Measurements from ENCODE around the gene ZNF19. TPM values are rescaled to one million over a fixed set of nuclear protein-coding genes. Genes with fewer than 3 reads are reported as not detected.

ZNF19 gene
- total and polyA plus RNA-seq, 2 of the 8 experiments (the other 6 are each of a cell fraction or from before 2014, with no cell fraction given), result 1.5 to 3.5 TPM

DNA sequence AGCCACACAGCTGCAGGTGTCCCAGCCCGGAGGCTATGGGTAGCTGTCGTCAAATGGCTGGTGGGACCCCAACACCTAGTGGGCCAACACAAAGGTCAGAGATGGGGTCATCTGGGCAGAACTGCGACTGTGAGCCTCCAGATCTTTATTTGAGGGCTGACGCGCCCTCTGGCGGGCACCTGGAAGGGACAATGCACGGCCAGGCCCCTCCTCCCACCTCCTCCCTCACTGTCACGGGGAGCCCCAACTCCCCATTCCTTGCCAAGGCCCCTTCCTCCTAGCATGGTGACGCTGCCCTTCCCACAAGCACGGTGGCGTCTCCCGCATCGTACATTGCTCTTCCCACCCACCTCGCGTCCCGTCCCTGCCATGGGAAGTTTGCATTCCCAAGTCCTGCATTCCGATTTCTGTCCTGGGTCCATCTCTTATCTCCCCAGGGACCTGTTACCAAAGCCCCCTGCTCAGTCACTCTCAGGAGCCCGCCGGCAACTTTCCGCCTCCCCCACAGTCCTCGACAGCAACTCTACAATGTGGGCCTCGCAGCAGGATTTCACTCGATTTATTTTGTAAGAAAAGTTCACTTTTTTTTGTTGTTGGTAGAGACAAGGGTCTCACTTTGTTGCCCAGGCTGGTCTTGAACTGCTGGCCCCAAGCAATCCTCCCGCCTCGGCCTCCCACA lies 48.3 kb downstream of the ZNF19 start:
- Histone ChIP-seq H4K5ac (ENCODE audit: insufficient read length, low read depth, low read length) (no peak overlapping the region), H2AK5ac (ENCODE audit: low read depth, low read length) (no peak overlapping the region), H2BK20ac (ENCODE audit: low read length) (0 out of 2 replicates have a peak overlapping the region, but pooled peaks have one; percentile 41), H2BK120ac (replicated peaks; ENCODE audit: low read depth, low read length) (no peak overlapping the region), H3K4me2 (ENCODE audit: insufficient read depth in 1 of 2, low read depth in 2 of 2, low read length in 2 of 2) (peak overlapping the region in 1 of 2 experiments; percentile 32; a peak in 1 of 4 replicates), H3K4me3 (ENCODE audit: extremely low read depth in 1 of 4, insufficient read depth in 2 of 4, low read depth in 3 of 4, low read length in 4 of 4) (no peak overlapping the region), H3K23ac (ENCODE audit: insufficient read length) (no peak overlapping the region), H2AFZ (ENCODE audit: low read length) (peak overlapping the region; percentile 80; the same call in 1 of the 2 replicates), H3K14ac (ENCODE audit: insufficient read length) (no peak overlapping the region), H4K91ac (replicated peaks; ENCODE audit: insufficient read length, low read length) (no peak overlapping the region), H3K79me1 (ENCODE audit: low read depth, low read length) (no peaks in the 10 kb centered on the region), H3K18ac (ENCODE audit: extremely low read depth, low read length) (no peak overlapping the region), H2BK5ac (ENCODE audit: low read depth, low read length) (no peak overlapping the region), H3K79me2 (ENCODE audit: control insufficient read depth in 1 of 2, insufficient read depth in 2 of 2, low read length in 2 of 2) (no peaks in the 10 kb centered on the region), H3K56ac (replicated peaks; ENCODE audit: insufficient read length, low read depth, low read length) (no peak overlapping the region), H4K8ac (ENCODE audit: extremely low read depth, insufficient read depth, low read length) (peak overlapping the region; percentile 83; the same call in 1 of the 2 replicates), H3K27ac (ENCODE audit: low read depth, low read length) (no peak overlapping the region), H2BK12ac (ENCODE audit: low read depth, low read length) (peak overlapping the region; percentile 60; the same call in 1 of the 2 replicates), H4K20me1 (replicated peaks in 1 of 2; ENCODE audit: control insufficient read depth in 1 of 2, insufficient read depth in 2 of 2, low read length in 2 of 2) (no peaks in the 10 kb centered on the region), H3K27me3 (replicated peaks in 1 of 4; ENCODE audit: control insufficient read depth in 3 of 4, extremely low read depth in 1 of 4, insufficient read depth in 3 of 4, low read length in 3 of 4) (no peaks in the 10 kb centered on the region), H2BK15ac (ENCODE audit: low read length) (no peak overlapping the region), H3K36me3 (ENCODE audit: control insufficient read depth in 2 of 4, insufficient read depth in 4 of 4, low read length in 3 of 4) (no peaks in the 10 kb centered on the region), H3K23me2 (ENCODE audit: low read depth, low read length) (peaks cover 3% of the 10 kb centered on the region; the same call in 1 of the 2 replicates), H3K4ac (replicated peaks; ENCODE audit: insufficient read length, low read depth, low read length) (no peak overlapping the region), H3K9me3 (ENCODE audit: insufficient read depth in 2 of 2, low read depth in 1 of 2, low read length in 1 of 2) (peaks cover 5% of the 10 kb centered on the region in 2 experiments), H3K9ac (replicated peaks in 1 of 4; ENCODE audit: extremely low read depth in 1 of 4, low read depth in 3 of 4, low read length in 3 of 4) (no peak overlapping the region), H3K4me1 (replicated peaks in 1 of 4; ENCODE audit: control insufficient read depth in 3 of 4, insufficient read depth in 4 of 4, low read length in 3 of 4) (no peaks in the 10 kb centered on the region; a peak in 1 of 7 replicates)
- FAIRE-seq (no peak), DNase-seq (ENCODE audit: low read depth in 1 of 2, low spot score in 2 of 2) (peak; percentile 39 to 82)
- CTCF ChIA-PET (ENCODE audit: partially characterized antibody), result interaction anchor here (0.5 to 3.7 kb wide), 24 partner anchors 8 to 1609 kb away, joined by 3 to 22 read pairs (median 4); no protein-coding TSS in a partner anchor
- 66% methylated on average over 25 of the region's 25 CpGs; no CpG with 5 or more reads in 1 of the 2 experiments for WGBS, 2 experiments (ENCODE audit: extremely low coverage in 1 of 2, insufficient coverage in 1 of 2, insufficient read length in 1 of 2, insufficient replicate concordance in 2 of 2, low coverage in 1 of 2, low lambda C conversion rate in 2 of 2, missing lambda C conversion rate in 1 of 2)
- POLR2A ChIA-PET (ENCODE audit: partially characterized antibody), result interaction anchor here (1.3 kb wide), 1 partner anchor 14 kb away, joined by 4 read pairs; no protein-coding TSS in a partner anchor
- TF ChIP-seq, protein P1, sequence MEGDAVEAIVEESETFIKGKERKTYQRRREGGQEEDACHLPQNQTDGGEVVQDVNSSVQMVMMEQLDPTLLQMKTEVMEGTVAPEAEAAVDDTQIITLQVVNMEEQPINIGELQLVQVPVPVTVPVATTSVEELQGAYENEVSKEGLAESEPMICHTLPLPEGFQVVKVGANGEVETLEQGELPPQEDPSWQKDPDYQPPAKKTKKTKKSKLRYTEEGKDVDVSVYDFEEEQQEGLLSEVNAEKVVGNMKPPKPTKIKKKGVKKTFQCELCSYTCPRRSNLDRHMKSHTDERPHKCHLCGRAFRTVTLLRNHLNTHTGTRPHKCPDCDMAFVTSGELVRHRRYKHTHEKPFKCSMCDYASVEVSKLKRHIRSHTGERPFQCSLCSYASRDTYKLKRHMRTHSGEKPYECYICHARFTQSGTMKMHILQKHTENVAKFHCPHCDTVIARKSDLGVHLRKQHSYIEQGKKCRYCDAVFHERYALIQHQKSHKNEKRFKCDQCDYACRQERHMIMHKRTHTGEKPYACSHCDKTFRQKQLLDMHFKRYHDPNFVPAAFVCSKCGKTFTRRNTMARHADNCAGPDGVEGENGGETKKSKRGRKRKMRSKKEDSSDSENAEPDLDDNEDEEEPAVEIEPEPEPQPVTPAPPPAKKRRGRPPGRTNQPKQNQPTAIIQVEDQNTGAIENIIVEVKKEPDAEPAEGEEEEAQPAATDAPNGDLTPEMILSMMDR (IDR thresholded peaks at IDR 0.05; ENCODE audit: control extremely low read depth in 1 of 3, insufficient read depth in 1 of 3, low read depth in 1 of 3, low read length in 3 of 3), result peak; percentile 69 to 85 (median 84)
- no peak for TF ChIP-seq SIN3A (conservative IDR thresholded peaks at IDR 0.05 in 1 of 2, IDR thresholded peaks at IDR 0.05 in 1 of 2; ENCODE audit: low read depth in 1 of 2, low read length in 2 of 2)
- TF ChIP-seq NRF1 (IDR thresholded peaks at IDR 0.05; ENCODE audit: low read depth, low read length), result no peak
- TF ChIP-seq CEBPB (IDR thresholded peaks at IDR 0.05; ENCODE audit: low read depth, low read length), result no peak
- TF ChIP-seq RAD21 (IDR thresholded peaks at IDR 0.05 in 1 of 2, conservative IDR thresholded peaks at IDR 0.05 in 1 of 2; ENCODE audit: low read depth in 2 of 2, low read length in 2 of 2), result peak; percentile 58 to 59
- no peak for TF ChIP-seq CREB1 (IDR thresholded peaks at IDR 0.05)
- TF ChIP-seq EP300 (IDR thresholded peaks at IDR 0.05; ENCODE audit: borderline replicate concordance in 1 of 2, low read depth in 2 of 2, low read length in 2 of 2), result no peak
- no peak for TF ChIP-seq POLR2AphosphoS5 (IDR thresholded peaks at IDR 0.05; ENCODE audit: low read depth, low read length)
- no peak for TF ChIP-seq TEAD4 (IDR thresholded peaks at IDR 0.05; ENCODE audit: low read depth, low read length)

Measured in H1 (cell line).